ENCODE data around the gene EPHA8.

Gene EPHA8

DNA sequence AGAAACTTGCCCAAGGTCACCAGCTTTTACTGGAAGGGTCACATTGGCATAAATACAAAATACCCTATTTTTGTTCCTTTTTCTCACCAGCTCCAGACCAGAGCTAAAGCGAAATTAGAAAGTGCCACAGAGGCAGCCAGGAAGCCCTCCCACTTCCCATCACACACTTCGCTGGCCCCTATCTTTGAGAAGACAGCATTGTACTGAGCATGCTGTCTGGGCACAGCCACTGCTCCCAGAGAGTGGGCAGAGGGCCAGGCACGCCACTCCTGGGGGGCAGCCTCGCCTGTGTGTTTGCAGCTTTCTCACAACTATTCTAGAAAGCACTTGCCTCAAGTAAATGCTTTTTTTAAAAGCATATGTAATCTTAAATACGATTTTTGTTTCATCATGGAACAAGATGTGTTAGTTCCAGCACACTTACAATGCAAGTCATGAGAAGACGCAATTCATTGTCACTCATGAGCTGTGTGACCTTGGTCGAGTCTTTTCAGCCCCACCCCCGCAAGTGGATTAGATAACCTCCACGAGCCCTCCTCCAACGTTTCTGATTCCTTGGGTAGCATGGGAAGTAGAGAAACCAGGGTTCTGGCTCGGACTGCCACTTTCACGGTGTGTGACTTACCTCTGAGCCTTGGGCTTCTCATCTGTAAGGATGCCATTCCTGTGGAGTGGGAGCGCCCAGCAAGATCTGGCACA, 25.7 kb upstream of the EPHA8 start:
- Histone ChIP-seq H3K4me1 (ENCODE audit: control insufficient read depth, insufficient read depth, low read length) (no peaks in the 10 kb centered on the region), H3K27ac (ENCODE audit: extremely low read depth, low read depth, low read length) (no peak overlapping the region), H3K9me3 (ENCODE audit: control insufficient read depth, insufficient read depth, low read depth, low read length) (no peaks in the 10 kb centered on the region), H3K36me3 (ENCODE audit: control insufficient read depth in 2 of 2, insufficient read depth in 1 of 2, low read length in 2 of 2) (no peaks in the 10 kb centered on the region), H3K4me3 (ENCODE audit: low read depth, low read length) (no peak overlapping the region)
- CTCF ChIA-PET = no interaction called here
- TF ChIP-seq, protein P1, sequence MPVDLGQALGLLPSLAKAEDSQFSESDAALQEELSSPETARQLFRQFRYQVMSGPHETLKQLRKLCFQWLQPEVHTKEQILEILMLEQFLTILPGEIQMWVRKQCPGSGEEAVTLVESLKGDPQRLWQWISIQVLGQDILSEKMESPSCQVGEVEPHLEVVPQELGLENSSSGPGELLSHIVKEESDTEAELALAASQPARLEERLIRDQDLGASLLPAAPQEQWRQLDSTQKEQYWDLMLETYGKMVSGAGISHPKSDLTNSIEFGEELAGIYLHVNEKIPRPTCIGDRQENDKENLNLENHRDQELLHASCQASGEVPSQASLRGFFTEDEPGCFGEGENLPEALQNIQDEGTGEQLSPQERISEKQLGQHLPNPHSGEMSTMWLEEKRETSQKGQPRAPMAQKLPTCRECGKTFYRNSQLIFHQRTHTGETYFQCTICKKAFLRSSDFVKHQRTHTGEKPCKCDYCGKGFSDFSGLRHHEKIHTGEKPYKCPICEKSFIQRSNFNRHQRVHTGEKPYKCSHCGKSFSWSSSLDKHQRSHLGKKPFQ (tag by site-specific recombination; IDR thresholded peaks at IDR 0.05) = no peak
- TF ChIP-seq ZNF785 (tag by site-specific recombination; IDR thresholded peaks at IDR 0.05) = no peak
- no peak for TF ChIP-seq ZNF626 (tag by site-specific recombination; IDR thresholded peaks at IDR 0.05)
- TF ChIP-seq SALL2 (tag by site-specific recombination; IDR thresholded peaks at IDR 0.05; ENCODE audit: borderline replicate concordance) = no peak
- TF ChIP-seq ZNF239 (tag by site-specific recombination; IDR thresholded peaks at IDR 0.05) = no peak
- no peak for TF ChIP-seq WT1 (tag by site-specific recombination; IDR thresholded peaks at IDR 0.05)
- TF ChIP-seq ZNF416 (tag by site-specific recombination; IDR thresholded peaks at IDR 0.05) = no peak
- TF ChIP-seq ZNF596 (tag by site-specific recombination; IDR thresholded peaks at IDR 0.05) = no peak
- no peak for TF ChIP-seq ZNF23 (tag by site-specific recombination; IDR thresholded peaks at IDR 0.05; ENCODE audit: borderline replicate concordance)
- TF ChIP-seq ZNF670 (tag by site-specific recombination; IDR thresholded peaks at IDR 0.05; ENCODE audit: low read depth) = no peak
- TF ChIP-seq PRDM1 (tag by site-specific recombination; IDR thresholded peaks at IDR 0.05) = no peak
- TF ChIP-seq SCRT2 (tag by site-specific recombination; IDR thresholded peaks at IDR 0.05) = no peak
- TF ChIP-seq, protein P2, sequence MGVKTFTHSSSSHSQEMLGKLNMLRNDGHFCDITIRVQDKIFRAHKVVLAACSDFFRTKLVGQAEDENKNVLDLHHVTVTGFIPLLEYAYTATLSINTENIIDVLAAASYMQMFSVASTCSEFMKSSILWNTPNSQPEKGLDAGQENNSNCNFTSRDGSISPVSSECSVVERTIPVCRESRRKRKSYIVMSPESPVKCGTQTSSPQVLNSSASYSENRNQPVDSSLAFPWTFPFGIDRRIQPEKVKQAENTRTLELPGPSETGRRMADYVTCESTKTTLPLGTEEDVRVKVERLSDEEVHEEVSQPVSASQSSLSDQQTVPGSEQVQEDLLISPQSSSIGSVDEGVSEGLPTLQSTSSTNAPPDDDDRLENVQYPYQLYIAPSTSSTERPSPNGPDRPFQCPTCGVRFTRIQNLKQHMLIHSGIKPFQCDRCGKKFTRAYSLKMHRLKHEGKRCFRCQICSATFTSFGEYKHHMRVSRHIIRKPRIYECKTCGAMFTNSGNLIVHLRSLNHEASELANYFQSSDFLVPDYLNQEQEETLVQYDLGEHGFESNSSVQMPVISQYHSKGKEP (tag by site-specific recombination; IDR thresholded peaks at IDR 0.05) = no peak
- TF ChIP-seq BCL11B (tag by site-specific recombination; IDR thresholded peaks at IDR 0.05; ENCODE audit: low read depth) = no peak
- no peak for TF ChIP-seq ZNF48 (tag by site-specific recombination; IDR thresholded peaks at IDR 0.05)
- TF ChIP-seq, protein P3, sequence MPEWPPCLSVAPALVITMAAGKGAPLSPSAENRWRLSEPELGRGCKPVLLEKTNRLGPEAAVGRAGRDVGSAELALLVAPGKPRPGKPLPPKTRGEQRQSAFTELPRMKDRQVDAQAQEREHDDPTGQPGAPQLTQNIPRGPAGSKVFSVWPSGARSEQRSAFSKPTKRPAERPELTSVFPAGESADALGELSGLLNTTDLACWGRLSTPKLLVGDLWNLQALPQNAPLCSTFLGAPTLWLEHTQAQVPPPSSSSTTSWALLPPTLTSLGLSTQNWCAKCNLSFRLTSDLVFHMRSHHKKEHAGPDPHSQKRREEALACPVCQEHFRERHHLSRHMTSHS (tag by site-specific recombination; IDR thresholded peaks at IDR 0.05) = no peak
- TF ChIP-seq ZNF341 (tag by site-specific recombination; IDR thresholded peaks at IDR 0.05; ENCODE audit: low read depth) = no peak
- TF ChIP-seq, protein P4, sequence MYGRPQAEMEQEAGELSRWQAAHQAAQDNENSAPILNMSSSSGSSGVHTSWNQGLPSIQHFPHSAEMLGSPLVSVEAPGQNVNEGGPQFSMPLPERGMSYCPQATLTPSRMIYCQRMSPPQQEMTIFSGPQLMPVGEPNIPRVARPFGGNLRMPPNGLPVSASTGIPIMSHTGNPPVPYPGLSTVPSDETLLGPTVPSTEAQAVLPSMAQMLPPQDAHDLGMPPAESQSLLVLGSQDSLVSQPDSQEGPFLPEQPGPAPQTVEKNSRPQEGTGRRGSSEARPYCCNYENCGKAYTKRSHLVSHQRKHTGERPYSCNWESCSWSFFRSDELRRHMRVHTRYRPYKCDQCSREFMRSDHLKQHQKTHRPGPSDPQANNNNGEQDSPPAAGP (tag by site-specific recombination; IDR thresholded peaks at IDR 0.05) = no peak
- TF ChIP-seq, protein P5, sequence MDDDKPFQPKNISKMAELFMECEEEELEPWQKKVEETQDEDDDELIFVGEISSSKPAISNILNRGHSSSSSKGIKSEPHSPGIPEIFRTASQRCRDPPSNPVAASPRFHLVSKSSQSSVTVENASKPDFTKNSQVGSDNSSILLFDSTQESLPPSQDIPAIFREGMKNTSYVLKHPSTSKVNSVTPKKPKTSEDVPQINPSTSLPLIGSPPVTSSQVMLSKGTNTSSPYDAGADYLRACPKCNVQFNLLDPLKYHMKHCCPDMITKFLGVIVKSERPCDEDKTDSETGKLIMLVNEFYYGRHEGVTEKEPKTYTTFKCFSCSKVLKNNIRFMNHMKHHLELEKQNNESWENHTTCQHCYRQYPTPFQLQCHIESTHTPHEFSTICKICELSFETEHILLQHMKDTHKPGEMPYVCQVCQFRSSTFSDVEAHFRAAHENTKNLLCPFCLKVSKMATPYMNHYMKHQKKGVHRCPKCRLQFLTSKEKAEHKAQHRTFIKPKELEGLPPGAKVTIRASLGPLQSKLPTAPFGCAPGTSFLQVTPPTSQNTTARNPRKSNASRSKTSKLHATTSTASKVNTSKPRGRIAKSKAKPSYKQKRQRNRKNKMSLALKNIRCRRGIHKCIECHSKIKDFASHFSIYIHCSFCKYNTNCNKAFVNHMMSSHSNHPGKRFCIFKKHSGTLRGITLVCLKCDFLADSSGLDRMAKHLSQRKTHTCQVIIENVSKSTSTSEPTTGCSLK (tag by site-specific recombination; IDR thresholded peaks at IDR 0.05) = no peak
- POLR2A ChIA-PET = no interaction called here
